HFFc6 (cell line): ENCODE data around the gene GAD1. TPM values are rescaled to one million over a fixed set of nuclear protein-coding genes. Genes with fewer than 3 reads are reported as not detected.

Source experiments
- DNase-seq: peaks from one replicate; pipeline ENCODE4 v3.0.0-alpha.2; 2018
- H3K27ac Mint-ChIP-seq: 2 replicates; pipeline ENCODE4 v1.8.0; 2020; ENCODE audit warnings: mild to moderate bottlenecking, mixed read lengths
- H3K27me3 Mint-ChIP-seq: 2 replicates; pipeline ENCODE4 v1.8.0; 2021; ENCODE audit warnings: mild to moderate bottlenecking, moderate library complexity, mixed read lengths; ENCODE audit not compliant: insufficient read depth
- H3K36me3 Mint-ChIP-seq: 2 replicates; pipeline ENCODE4 v1.8.0; 2021; ENCODE audit warnings: low read depth, mixed read lengths
- H3K4me1 Mint-ChIP-seq: 2 replicates; pipeline ENCODE4 v1.8.0; 2020; ENCODE audit warnings: low read depth, mixed read lengths
- H3K4me3 Mint-ChIP-seq: 2 replicates; pipeline ENCODE4 v1.8.0; 2020; ENCODE audit warnings: mild to moderate bottlenecking, moderate library complexity, mixed read lengths
- H3K9me3 Mint-ChIP-seq: 2 replicates; pipeline ENCODE4 v1.8.0; 2020; ENCODE audit warnings: mild to moderate bottlenecking, mixed read lengths
- total RNA-seq, 6 experiments: library from RNA; stranded (reverse); fragmentation: NEBNext Ultra II Directional; extraction: Animal tissue kit (Norgen Biotek cat#: 25700); gene quantifications; 2 replicates in 1 of 6; 3 replicates in 5 of 6; pipeline ENCODE4 v1.2.3, GENCODE V29; 2021
- TF ChIP-seq, protein P1 (sequence below): fragments of 200-600 bp; sonication (generic); IDR thresholded peaks from 2 replicates; pipeline ENCODE4 v1.5.0; 2021; ENCODE audit warnings: antibody characterized with exemption, mild to moderate bottlenecking

The GAD1 gene
- total RNA-seq, 6 experiments from 2014 or later, result 0.21 to 0.26 TPM; not detected in 4

DNA sequence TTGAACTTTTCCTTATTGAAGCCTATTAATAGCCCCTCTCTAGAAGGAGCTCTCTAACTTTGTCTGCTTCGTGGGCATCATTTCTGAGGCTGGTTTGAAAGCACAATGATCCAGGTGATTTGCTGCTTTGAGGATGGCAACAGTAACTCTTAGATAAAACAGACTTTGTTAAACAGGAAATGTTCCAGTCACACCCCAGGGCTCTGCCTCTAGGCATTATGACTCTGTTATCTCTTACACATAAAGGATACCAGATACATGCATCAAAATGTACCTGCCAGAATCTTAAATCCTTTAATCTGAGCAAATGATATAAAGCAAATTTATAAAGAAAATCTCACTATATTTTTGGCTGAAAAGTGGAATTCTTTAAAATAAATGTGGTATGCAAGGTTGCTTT is 52.3 kb downstream of the GAD1 start:
- TF ChIP-seq, protein P1, sequence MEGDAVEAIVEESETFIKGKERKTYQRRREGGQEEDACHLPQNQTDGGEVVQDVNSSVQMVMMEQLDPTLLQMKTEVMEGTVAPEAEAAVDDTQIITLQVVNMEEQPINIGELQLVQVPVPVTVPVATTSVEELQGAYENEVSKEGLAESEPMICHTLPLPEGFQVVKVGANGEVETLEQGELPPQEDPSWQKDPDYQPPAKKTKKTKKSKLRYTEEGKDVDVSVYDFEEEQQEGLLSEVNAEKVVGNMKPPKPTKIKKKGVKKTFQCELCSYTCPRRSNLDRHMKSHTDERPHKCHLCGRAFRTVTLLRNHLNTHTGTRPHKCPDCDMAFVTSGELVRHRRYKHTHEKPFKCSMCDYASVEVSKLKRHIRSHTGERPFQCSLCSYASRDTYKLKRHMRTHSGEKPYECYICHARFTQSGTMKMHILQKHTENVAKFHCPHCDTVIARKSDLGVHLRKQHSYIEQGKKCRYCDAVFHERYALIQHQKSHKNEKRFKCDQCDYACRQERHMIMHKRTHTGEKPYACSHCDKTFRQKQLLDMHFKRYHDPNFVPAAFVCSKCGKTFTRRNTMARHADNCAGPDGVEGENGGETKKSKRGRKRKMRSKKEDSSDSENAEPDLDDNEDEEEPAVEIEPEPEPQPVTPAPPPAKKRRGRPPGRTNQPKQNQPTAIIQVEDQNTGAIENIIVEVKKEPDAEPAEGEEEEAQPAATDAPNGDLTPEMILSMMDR, result no peak
- Mint-ChIP-seq H3K9me3 (no peaks in the 10 kb centered on the region), H3K27ac (no peak overlapping the region), H3K4me1 (peaks cover 15% of the 10 kb centered on the region), H3K4me3 (no peak overlapping the region), H3K36me3 (no peaks in the 10 kb centered on the region), H3K27me3 (peaks cover 12% of the 10 kb centered on the region)
- DNase-seq, result no peak

DNA sequence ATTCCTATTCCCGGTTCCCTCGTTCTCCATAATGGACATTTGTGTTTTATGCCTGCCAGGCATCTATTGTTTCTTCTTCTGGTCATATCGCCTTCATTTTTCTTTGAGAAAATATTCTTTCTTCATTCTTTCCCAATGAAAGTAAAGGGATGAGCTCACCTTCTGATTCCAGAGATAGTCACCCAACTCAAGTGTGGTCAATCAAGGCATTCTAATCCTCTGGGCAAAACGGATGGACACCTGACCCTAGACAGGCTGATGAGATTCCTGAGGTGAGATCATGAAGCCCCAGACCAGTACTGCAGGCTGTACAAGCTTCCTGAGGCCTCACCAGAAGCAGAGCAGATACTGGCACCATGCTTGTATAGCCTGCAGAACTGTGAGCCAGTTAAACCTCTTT is 52.8 kb downstream of the GAD1 start:
- no peak for DNase-seq
- Mint-ChIP-seq H3K27ac (no peak overlapping the region), H3K4me1 (peaks cover 15% of the 10 kb centered on the region), H3K36me3 (no peaks in the 10 kb centered on the region), H3K27me3 (peaks cover 13% of the 10 kb centered on the region), H3K4me3 (no peak overlapping the region), H3K9me3 (no peaks in the 10 kb centered on the region)
- TF ChIP-seq, protein P1, result no peak

DNA sequence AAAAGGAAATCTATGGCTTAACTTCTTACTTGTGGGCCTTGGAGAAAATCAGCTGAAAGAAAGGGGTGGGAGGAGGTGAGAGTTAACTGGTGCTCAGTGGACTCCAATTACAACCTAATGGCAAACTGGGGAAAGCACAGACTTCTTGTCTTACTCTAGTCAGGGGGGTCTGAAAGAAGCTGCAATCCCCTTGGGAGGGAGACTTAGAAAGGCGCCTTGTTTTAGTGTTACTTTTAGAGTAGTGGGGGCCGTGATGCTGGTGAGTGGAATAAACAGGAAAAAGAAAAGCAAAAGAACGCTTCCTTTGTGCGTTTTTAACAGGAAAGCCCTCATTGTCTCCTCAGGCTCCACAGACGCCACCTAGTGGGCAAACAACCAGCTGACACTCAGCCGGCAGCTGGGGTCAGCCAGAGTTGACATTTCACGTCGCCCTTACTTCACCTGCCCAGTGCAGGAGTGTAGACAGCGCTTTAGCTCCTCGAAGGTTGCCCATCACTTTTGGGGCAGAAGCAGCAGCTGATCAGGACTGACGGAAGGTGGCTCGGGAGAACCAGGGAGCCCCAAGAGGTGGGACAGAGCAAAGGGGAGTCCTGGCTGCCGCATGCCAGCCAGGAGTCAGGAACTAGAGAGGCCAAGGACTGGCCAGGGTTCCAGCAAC is 56.5 kb downstream of the GAD1 start:
- Mint-ChIP-seq H3K27me3 (peaks cover 13% of the 10 kb centered on the region), H3K4me1 (peaks cover 20% of the 10 kb centered on the region), H3K9me3 (no peaks in the 10 kb centered on the region), H3K36me3 (no peaks in the 10 kb centered on the region), H3K27ac (no peak overlapping the region), H3K4me3 (peak overlapping the region; percentile 80)
- TF ChIP-seq, protein P1, result peak; percentile 95
- peak; percentile 41 for DNase-seq

DNA sequence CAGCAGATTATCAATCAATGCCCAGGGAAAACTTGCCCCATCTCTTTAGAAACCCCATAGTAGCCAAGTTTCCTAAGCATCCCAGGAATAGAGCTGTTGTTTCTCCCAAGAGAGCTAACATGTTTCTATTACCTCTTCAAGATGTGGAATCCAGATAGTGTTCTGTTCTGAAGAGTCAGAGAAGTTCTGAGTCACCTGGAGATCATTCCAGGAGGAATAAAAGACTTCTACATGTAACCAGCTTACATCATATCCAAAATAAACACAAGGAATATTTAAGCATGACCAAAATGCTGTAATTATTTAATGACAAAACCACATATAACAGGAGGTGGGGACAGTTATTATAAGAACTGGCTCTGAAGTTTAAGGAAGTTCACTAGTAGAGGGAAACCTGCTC is 61.4 kb downstream of the GAD1 start:
- peak; percentile 30 for DNase-seq
- H3K36me3 Mint-ChIP-seq, result no peaks in the 10 kb centered on the region

DNA sequence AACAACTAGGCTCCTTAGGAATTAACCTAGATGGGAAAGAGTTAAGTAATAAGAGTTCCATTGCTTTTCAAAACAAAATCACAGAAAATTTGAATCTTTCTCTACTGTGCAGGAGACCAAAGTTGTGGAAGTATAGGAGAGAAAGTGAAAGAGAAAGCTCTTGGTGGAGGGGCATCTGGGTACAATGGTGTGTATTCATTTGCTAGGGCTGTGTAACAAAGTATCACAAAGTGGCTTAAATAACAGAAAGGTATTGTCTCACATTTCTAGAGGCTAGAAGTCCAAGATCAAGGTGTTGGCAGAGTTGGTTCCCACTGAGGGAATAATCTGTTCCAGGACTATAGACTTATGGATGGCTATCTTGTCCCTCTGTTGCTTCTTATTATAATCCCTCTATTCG is 61.8 kb downstream of the GAD1 start:
- peaks cover 14% of the 10 kb centered on the region for H3K4me1 Mint-ChIP-seq
- TF ChIP-seq, protein P1, result no peak
- H3K27me3 Mint-ChIP-seq, result peaks cover 15% of the 10 kb centered on the region
- H3K4me3 Mint-ChIP-seq, result no peak overlapping the region
- H3K9me3 Mint-ChIP-seq, result no peaks in the 10 kb centered on the region
- no peak overlapping the region for H3K27ac Mint-ChIP-seq
- H3K36me3 Mint-ChIP-seq, result no peaks in the 10 kb centered on the region
- DNase-seq, result no peak

More for the DNA sequence above, 61.4 kb downstream of the GAD1 start:
- Mint-ChIP-seq H3K9me3 (no peaks in the 10 kb centered on the region), H3K4me3 (no peak overlapping the region), H3K27me3 (peaks cover 17% of the 10 kb centered on the region), H3K27ac (no peak overlapping the region), H3K4me1 (peaks cover 17% of the 10 kb centered on the region)
- TF ChIP-seq, protein P1, result no peak
